Right atrium auricular region (tissue), 2 donors: ENCODE results near the gene SLC15A3. TPM values are rescaled to one million over a fixed set of nuclear protein-coding genes. Genes with fewer than 3 reads are reported as not detected.

Experiments
- DNase-seq: peaks from one replicate; pipeline ENCODE4 v3.0.0-alpha.2; 2019; ENCODE audit warnings: low spot score
- H3K27ac ChIP-seq, 2 donors: fragments of 200-600 bp; sonication (generic); 1 replicate in 1 of 2; 2 replicates in 1 of 2; pipeline ENCODE4 v1.5.1; 2016 to 2019
- H3K27me3 ChIP-seq, 2 donors: fragments of 200-600 bp; sonication (generic); one replicate each; pipeline versions ENCODE4 v1.5.1 to v1.6.0; 2017 to 2019
- H3K36me3 ChIP-seq: fragments of 200-600 bp; sonication (generic); one replicate; pipeline ENCODE4 v1.5.1; 2016
- H3K4me1 ChIP-seq, 2 donors: fragments of 200-600 bp; sonication (generic); one replicate each; pipeline versions ENCODE4 v1.5.1 to v1.6.0; 2017 to 2019
- H3K4me3 ChIP-seq, 2 donors: fragments of 200-600 bp; sonication (generic); 1 replicate in 1 of 2; 2 replicates in 1 of 2; pipeline ENCODE4 v1.5.1; 2017 to 2019; ENCODE audit warnings: mild to moderate bottlenecking in 1 of 2, moderate library complexity in 1 of 2
- H3K9me3 ChIP-seq, 2 donors: fragments of 200-600 bp; sonication (generic); one replicate each; pipeline ENCODE4 v1.5.1; 2019
- CTCF ChIP-seq, 2 donors: fragments of 200-600 bp; sonication (generic); IDR thresholded peaks; one replicate each; pipeline ENCODE4 v1.5.1; 2019; ENCODE audit warnings: antibody characterized with exemption in 2 of 2
- total RNA-seq, 2 donors: library from RNA; depleted of rRNA; stranded (reverse); fragments of >200 nt; gene quantifications; one replicate each; pipeline ENCODE4 v1.1.0, GENCODE V29; 2016

The SLC15A3 gene
- total RNA-seq, 2 donors from 2014 or later = 12.9 to 17.5 TPM

GRCh38 chr11:60987577-60988277 is 35.8 kb upstream of the SLC15A3 start:
- Histone ChIP-seq H3K27ac (no peak overlapping the region), H3K4me1 (no peaks in the 10 kb centered on the region), H3K9me3 (no peaks in the 10 kb centered on the region), H3K27me3 (no peaks in the 10 kb centered on the region), H3K36me3 (no peaks in the 10 kb centered on the region), H3K4me3 (no peak overlapping the region)
- TF ChIP-seq CTCF (IDR thresholded peaks at IDR 0.05) = no peak
- no peak for DNase-seq

- Histone ChIP-seq H3K4me1 (no peaks in the 10 kb centered on the region), H3K36me3 (no peaks in the 10 kb centered on the region), H3K27me3 (no peaks in the 10 kb centered on the region), H3K4me3 (no peak overlapping the region), H3K27ac (no peak overlapping the region), H3K9me3 (no peaks in the 10 kb centered on the region)
- no peak for TF ChIP-seq CTCF (IDR thresholded peaks at IDR 0.05)
- no peak for DNase-seq
These were observed 34.3 kb upstream of the SLC15A3 start for GRCh38 chr11:60985991-60986915.

- H3K27me3 ChIP-seq = no peaks in the 10 kb centered on the region
- H3K27ac ChIP-seq = no peak overlapping the region
- TF ChIP-seq CTCF (IDR thresholded peaks at IDR 0.05) = no peak
- DNase-seq = no peak
- H3K4me1 ChIP-seq = no peaks in the 10 kb centered on the region
- no peak overlapping the region for H3K4me3 ChIP-seq
- H3K36me3 ChIP-seq = no peaks in the 10 kb centered on the region
- H3K9me3 ChIP-seq = no peaks in the 10 kb centered on the region
These were observed 33.5 kb upstream of the SLC15A3 start for GRCh38 chr11:60985501-60985900.

- Histone ChIP-seq H3K4me1 (no peaks in the 10 kb centered on the region), H3K9me3 (no peaks in the 10 kb centered on the region), H3K27me3 (no peaks in the 10 kb centered on the region), H3K4me3 (no peak overlapping the region), H3K27ac (no peak overlapping the region), H3K36me3 (no peaks in the 10 kb centered on the region)
- no peak for TF ChIP-seq CTCF (IDR thresholded peaks at IDR 0.05)
- no peak for DNase-seq
These were observed 32.7 kb upstream of the SLC15A3 start for GRCh38 chr11:60984636-60985035.

- H3K4me3 ChIP-seq = no peak overlapping the region
- TF ChIP-seq CTCF (IDR thresholded peaks at IDR 0.05) = no peak
- DNase-seq = no peak
- no peaks in the 10 kb centered on the region for H3K36me3 ChIP-seq
- no peaks in the 10 kb centered on the region for H3K27me3 ChIP-seq
- H3K9me3 ChIP-seq = no peaks in the 10 kb centered on the region
- H3K27ac ChIP-seq = no peak overlapping the region
- no peaks in the 10 kb centered on the region for H3K4me1 ChIP-seq
These were observed 32.2 kb upstream of the SLC15A3 start for GRCh38 chr11:60984149-60984548.
